ENCODE measurements around the gene FDXACB1.

Gene FDXACB1

GRCh38 chr11:111921541-111922230 lies 42.7 kb upstream of the FDXACB1 start:
- Histone ChIP-seq H3K4me3 (ENCODE audit: insufficient read length, low read depth) (no peak overlapping the region), H3K4me1 (ENCODE audit: insufficient read depth, insufficient read length) (no peaks in the 10 kb centered on the region), H3K36me3 (ENCODE audit: insufficient read depth, insufficient read length, low read length) (no peaks in the 10 kb centered on the region), H3K27me3 (ENCODE audit: insufficient read depth, insufficient read length) (no peaks in the 10 kb centered on the region), H3K9ac (ENCODE audit: insufficient read length, low read depth) (no peak overlapping the region), H3K9me3 (ENCODE audit: insufficient read depth, low read length) (no peaks in the 10 kb centered on the region)
- no peak for TF ChIP-seq YY1 (IDR thresholded peaks at IDR 0.05; ENCODE audit: insufficient read depth, insufficient read length)
- TF ChIP-seq ZNF274 (IDR thresholded peaks at IDR 0.05; ENCODE audit: low read depth, low read length), result no peak
- TF ChIP-seq SUZ12 (IDR thresholded peaks at IDR 0.05; ENCODE audit: extremely low read depth, insufficient read depth, insufficient read length), result no peak
- DNase-seq (ENCODE audit: low read depth, low spot score), result no peak

- Histone ChIP-seq H3K36me3 (ENCODE audit: insufficient read depth, insufficient read length, low read length) (no peaks in the 10 kb centered on the region), H3K9ac (ENCODE audit: insufficient read length, low read depth) (no peak overlapping the region), H3K4me3 (ENCODE audit: insufficient read length, low read depth) (no peak overlapping the region), H3K27me3 (ENCODE audit: insufficient read depth, insufficient read length) (no peaks in the 10 kb centered on the region), H3K9me3 (ENCODE audit: insufficient read depth, low read length) (no peaks in the 10 kb centered on the region), H3K4me1 (ENCODE audit: insufficient read depth, insufficient read length) (no peaks in the 10 kb centered on the region)
- DNase-seq (ENCODE audit: low read depth, low spot score), result no peak
- no peak for TF ChIP-seq ZNF274 (IDR thresholded peaks at IDR 0.05; ENCODE audit: low read depth, low read length)
- TF ChIP-seq SUZ12 (IDR thresholded peaks at IDR 0.05; ENCODE audit: extremely low read depth, insufficient read depth, insufficient read length), result no peak
- TF ChIP-seq YY1 (IDR thresholded peaks at IDR 0.05; ENCODE audit: insufficient read depth, insufficient read length), result no peak
Measured at GRCh38 chr11:111920908-111921307, 41.9 kb upstream of the FDXACB1 start.

- TF ChIP-seq YY1 (IDR thresholded peaks at IDR 0.05; ENCODE audit: insufficient read depth, insufficient read length), result no peak
- no peak for TF ChIP-seq ZNF274 (IDR thresholded peaks at IDR 0.05; ENCODE audit: low read depth, low read length)
- no peak for TF ChIP-seq SUZ12 (IDR thresholded peaks at IDR 0.05; ENCODE audit: extremely low read depth, insufficient read depth, insufficient read length)
- Histone ChIP-seq H3K4me1 (ENCODE audit: insufficient read depth, insufficient read length) (no peaks in the 10 kb centered on the region), H3K27me3 (ENCODE audit: insufficient read depth, insufficient read length) (no peaks in the 10 kb centered on the region), H3K9me3 (ENCODE audit: insufficient read depth, low read length) (no peaks in the 10 kb centered on the region), H3K36me3 (ENCODE audit: insufficient read depth, insufficient read length, low read length) (no peaks in the 10 kb centered on the region), H3K4me3 (ENCODE audit: insufficient read length, low read depth) (peak within 1 kb of the TSS; percentile 24), H3K9ac (ENCODE audit: insufficient read length, low read depth) (no peak within 1 kb of the TSS)
- DNase-seq (ENCODE audit: low read depth, low spot score), result no peak
Measured at GRCh38 chr11:111918390-111919256, 39.7 kb upstream of the FDXACB1 start, which contains the start of gene C11orf52. C11orf52 (plus strand) TSS chr11:111918913; CDS start chr11:111918973, 60 bp downstream.

- TF ChIP-seq ZNF274 (IDR thresholded peaks at IDR 0.05; ENCODE audit: low read depth, low read length) (no peak), YY1 (IDR thresholded peaks at IDR 0.05; ENCODE audit: insufficient read depth, insufficient read length) (no peak), SUZ12 (IDR thresholded peaks at IDR 0.05; ENCODE audit: extremely low read depth, insufficient read depth, insufficient read length) (no peak)
- Histone ChIP-seq H3K4me1 (ENCODE audit: insufficient read depth, insufficient read length) (peaks cover 4% of the 10 kb centered on the region), H3K36me3 (ENCODE audit: insufficient read depth, insufficient read length, low read length) (no peaks in the 10 kb centered on the region), H3K4me3 (ENCODE audit: insufficient read length, low read depth) (no peak overlapping the region), H3K9ac (ENCODE audit: insufficient read length, low read depth) (no peak overlapping the region), H3K9me3 (ENCODE audit: insufficient read depth, low read length) (no peaks in the 10 kb centered on the region), H3K27me3 (ENCODE audit: insufficient read depth, insufficient read length) (no peaks in the 10 kb centered on the region)
- no peak for DNase-seq (ENCODE audit: low read depth, low spot score)
Measured at GRCh38 chr11:111917788-111918187, 38.8 kb upstream of the FDXACB1 start.

GRCh38 chr11:111917312-111917711 lies 38.3 kb upstream of the FDXACB1 start:
- Histone ChIP-seq H3K9ac (ENCODE audit: insufficient read length, low read depth) (no peak overlapping the region), H3K27me3 (ENCODE audit: insufficient read depth, insufficient read length) (no peaks in the 10 kb centered on the region), H3K36me3 (ENCODE audit: insufficient read depth, insufficient read length, low read length) (no peaks in the 10 kb centered on the region), H3K4me3 (ENCODE audit: insufficient read length, low read depth) (no peak overlapping the region), H3K9me3 (ENCODE audit: insufficient read depth, low read length) (no peaks in the 10 kb centered on the region), H3K4me1 (ENCODE audit: insufficient read depth, insufficient read length) (peaks cover 4% of the 10 kb centered on the region)
- TF ChIP-seq ZNF274 (IDR thresholded peaks at IDR 0.05; ENCODE audit: low read depth, low read length), result no peak
- TF ChIP-seq SUZ12 (IDR thresholded peaks at IDR 0.05; ENCODE audit: extremely low read depth, insufficient read depth, insufficient read length), result no peak
- TF ChIP-seq YY1 (IDR thresholded peaks at IDR 0.05; ENCODE audit: insufficient read depth, insufficient read length), result no peak
- DNase-seq (ENCODE audit: low read depth, low spot score), result no peak

GRCh38 chr11:111916768-111917167 lies 37.8 kb upstream of the FDXACB1 start:
- no peaks in the 10 kb centered on the region for H3K9me3 ChIP-seq (ENCODE audit: insufficient read depth, low read length)
- no peak for DNase-seq (ENCODE audit: low read depth, low spot score)
- TF ChIP-seq SUZ12 (IDR thresholded peaks at IDR 0.05; ENCODE audit: extremely low read depth, insufficient read depth, insufficient read length) (no peak), ZNF274 (IDR thresholded peaks at IDR 0.05; ENCODE audit: low read depth, low read length) (no peak), YY1 (IDR thresholded peaks at IDR 0.05; ENCODE audit: insufficient read depth, insufficient read length) (no peak)
- H3K9ac ChIP-seq (ENCODE audit: insufficient read length, low read depth), result no peak overlapping the region
- no peaks in the 10 kb centered on the region for H3K36me3 ChIP-seq (ENCODE audit: insufficient read depth, insufficient read length, low read length)
- H3K4me1 ChIP-seq (ENCODE audit: insufficient read depth, insufficient read length), result peaks cover 5% of the 10 kb centered on the region
- H3K27me3 ChIP-seq (ENCODE audit: insufficient read depth, insufficient read length), result no peaks in the 10 kb centered on the region
- H3K4me3 ChIP-seq (ENCODE audit: insufficient read length, low read depth), result no peak overlapping the region

GRCh38 chr11:111913997-111914396 lies 35.0 kb upstream of the FDXACB1 start:
- H3K4me3 ChIP-seq (ENCODE audit: insufficient read length, low read depth), result no peak overlapping the region

More at GRCh38 chr11:111913997-111914396, 35.0 kb upstream of the FDXACB1 start:
- Histone ChIP-seq H3K27me3 (ENCODE audit: insufficient read depth, insufficient read length) (no peaks in the 10 kb centered on the region), H3K36me3 (ENCODE audit: insufficient read depth, insufficient read length, low read length) (no peaks in the 10 kb centered on the region), H3K4me1 (ENCODE audit: insufficient read depth, insufficient read length) (peaks cover 8% of the 10 kb centered on the region), H3K9ac (ENCODE audit: insufficient read length, low read depth) (no peak overlapping the region), H3K9me3 (ENCODE audit: insufficient read depth, low read length) (no peaks in the 10 kb centered on the region)
- no peak for DNase-seq (ENCODE audit: low read depth, low spot score)
- TF ChIP-seq SUZ12 (IDR thresholded peaks at IDR 0.05; ENCODE audit: extremely low read depth, insufficient read depth, insufficient read length) (no peak), ZNF274 (IDR thresholded peaks at IDR 0.05; ENCODE audit: low read depth, low read length) (no peak), YY1 (IDR thresholded peaks at IDR 0.05; ENCODE audit: insufficient read depth, insufficient read length) (no peak)
